GM21390 (cell line): ENCODE measurements around the gene CPNE1.

Source experiments
- ATAC-seq: cut with Tn5 transposase; IDR thresholded peaks from one replicate; pipeline ENCODE4 v1.9.1; 2021; ENCODE audit not compliant: unreplicated experiment

The CPNE1 gene

GRCh38 chr20:35654415-35654814 is 10.3 kb downstream of the CPNE1 start:
- no peak for ATAC-seq

- no peak for ATAC-seq
These were observed 10.8 kb downstream of the CPNE1 start for GRCh38 chr20:35653893-35654292.

GRCh38 chr20:35653430-35653734 is 11.3 kb downstream of the CPNE1 start:
- ATAC-seq, result no peak

DNA sequence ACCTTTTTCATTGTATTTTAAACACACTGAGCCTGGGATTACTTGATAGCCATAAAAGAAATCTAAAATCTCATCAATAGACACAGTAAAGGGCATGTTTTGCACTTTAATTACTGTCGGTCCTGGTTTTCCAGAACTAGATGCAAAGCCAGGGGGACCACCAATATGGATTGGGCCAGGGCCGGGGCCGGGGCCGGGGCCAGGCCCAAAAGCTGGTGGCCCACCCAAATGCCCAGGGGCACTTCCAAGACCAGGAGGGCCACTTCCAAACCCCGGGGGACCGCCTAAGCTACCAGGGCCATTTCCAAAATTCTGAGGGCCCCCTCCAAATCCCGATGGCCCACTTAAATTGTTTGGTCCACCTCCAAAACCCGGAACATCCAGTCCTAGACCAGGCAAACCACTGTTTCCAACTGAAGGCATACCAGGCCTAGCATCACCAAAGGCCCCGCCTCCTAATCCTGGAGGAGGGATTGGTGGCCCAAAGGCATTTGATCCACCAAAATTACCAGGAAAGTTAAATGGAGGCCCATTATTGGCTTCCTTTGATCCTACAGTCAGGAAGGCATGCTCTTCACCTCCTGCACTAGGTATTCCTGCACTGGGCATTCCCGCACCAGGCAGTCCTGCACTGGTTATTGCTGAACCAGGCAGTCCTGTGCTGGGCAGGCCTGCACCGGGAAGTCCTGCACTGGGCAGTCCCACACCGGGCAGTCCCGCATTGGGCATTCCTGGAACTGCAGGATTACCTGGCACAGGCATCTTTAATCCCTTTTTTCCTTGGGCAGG is 11.9 kb downstream of the CPNE1 start:
- no peak for ATAC-seq

- ATAC-seq, result no peak
These were observed 12.7 kb downstream of the CPNE1 start for GRCh38 chr20:35651958-35652357.

DNA sequence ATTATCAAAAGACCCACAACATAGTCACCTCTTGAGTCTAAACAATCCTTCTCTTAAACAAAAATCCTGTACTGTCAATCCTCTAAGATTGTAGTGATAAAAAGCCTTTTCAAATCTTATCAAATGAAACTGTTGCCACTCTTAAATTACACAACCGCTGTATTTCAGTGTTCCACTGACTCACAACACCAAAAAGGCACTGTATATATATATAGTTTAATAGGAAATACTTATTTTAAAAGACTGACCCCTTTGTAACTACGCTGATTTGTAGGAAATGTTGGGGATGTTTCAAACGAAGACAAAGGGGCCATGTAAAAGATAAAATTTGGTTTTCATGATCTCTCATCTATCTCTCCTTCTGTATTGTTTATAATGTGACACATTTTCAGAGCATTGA is 14.1 kb downstream of the CPNE1 start:
- no peak for ATAC-seq

GRCh38 chr20:35648836-35649235 is 15.9 kb downstream of the CPNE1 start:
- no peak for ATAC-seq

DNA sequence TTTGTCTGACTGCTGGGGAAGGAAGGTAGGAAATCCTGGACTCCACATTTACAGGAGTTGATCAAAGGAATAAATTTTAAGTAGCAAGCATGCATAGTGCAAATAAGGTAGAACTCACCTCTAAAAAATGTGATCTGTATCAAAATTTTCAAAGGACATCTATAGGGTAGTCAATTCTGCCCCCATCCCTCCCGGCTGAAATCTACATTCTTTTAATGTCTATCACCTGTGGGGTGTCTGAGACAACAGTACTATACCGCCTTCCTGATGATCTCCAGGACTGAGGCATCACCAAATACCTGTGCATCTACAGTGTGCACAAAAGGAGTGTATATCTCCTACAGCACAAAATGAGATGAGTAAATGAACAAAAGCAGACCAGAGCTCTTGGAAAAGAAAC is 19.9 kb downstream of the CPNE1 start:
- ATAC-seq, result no peak

GRCh38 chr20:35643045-35643444 is 21.7 kb downstream of the CPNE1 start:
- no peak for ATAC-seq

GRCh38 chr20:35641743-35642142 is 23.0 kb downstream of the CPNE1 start:
- no peak for ATAC-seq

- no peak for ATAC-seq
These were observed 24.0 kb downstream of the CPNE1 start for GRCh38 chr20:35640724-35641123.

DNA sequence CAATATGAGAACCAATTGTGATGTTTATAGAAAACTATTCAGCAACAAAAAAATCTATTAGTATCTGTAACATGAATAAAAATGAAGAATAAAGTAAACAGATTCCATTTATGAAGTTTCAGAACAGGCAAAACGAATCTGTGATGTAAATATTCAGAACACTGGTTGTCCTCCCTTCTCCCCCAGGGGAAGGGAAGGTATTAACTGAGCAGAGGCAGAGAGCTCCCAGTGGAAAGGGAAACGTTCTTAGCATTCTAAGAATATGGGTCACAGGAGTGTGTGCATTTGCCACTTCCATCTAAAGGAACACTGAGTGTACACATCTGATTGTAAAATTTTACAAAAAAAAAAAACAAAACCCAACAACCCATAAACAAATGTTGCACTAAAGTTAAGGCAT is 25.9 kb downstream of the CPNE1 start:
- no peak for ATAC-seq

DNA sequence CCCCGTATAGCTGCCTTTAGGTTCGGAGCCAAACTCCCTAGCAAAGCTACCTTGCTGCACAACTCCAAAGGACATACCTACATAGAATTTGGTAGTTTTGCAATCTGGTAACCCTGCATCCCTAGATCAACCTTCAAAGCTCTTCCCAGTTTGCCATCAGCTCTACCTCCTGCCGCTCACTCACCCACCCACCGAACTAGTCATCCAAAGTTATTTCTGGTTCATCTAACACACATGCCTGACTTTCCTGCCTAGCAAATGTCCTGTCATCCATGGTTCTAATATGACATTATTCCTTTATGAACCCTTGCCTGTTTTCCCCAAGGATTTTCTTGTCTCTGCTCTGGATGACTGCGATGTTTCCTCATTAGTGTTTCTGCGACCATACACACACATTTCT is 27.4 kb downstream of the CPNE1 start:
- ATAC-seq, result no peak

GRCh38 chr20:35636095-35636494 is 28.6 kb downstream of the CPNE1 start:
- ATAC-seq, result no peak

DNA sequence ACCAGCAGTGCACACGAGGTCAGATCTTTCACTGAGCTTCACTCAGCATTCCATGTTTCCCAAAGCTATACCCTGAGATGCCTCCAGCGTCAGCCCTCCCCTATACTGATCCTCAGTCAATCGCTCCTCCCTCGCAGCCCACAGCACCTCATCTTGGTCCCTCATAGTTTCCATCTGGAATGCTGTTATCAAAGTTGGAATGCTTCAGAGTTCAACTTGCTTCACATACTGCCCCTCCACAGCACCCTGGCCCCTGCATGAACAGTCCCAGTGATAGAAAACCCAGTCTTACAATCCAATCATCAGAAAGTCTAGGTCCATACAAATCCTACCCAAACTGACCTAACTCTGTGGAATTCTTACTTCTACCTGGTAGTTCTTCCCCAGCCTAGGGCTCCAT is 29.0 kb downstream of the CPNE1 start:
- ATAC-seq, result no peak

- ATAC-seq, result no peak
These were observed 32.1 kb downstream of the CPNE1 start for GRCh38 chr20:35632539-35633115.

DNA sequence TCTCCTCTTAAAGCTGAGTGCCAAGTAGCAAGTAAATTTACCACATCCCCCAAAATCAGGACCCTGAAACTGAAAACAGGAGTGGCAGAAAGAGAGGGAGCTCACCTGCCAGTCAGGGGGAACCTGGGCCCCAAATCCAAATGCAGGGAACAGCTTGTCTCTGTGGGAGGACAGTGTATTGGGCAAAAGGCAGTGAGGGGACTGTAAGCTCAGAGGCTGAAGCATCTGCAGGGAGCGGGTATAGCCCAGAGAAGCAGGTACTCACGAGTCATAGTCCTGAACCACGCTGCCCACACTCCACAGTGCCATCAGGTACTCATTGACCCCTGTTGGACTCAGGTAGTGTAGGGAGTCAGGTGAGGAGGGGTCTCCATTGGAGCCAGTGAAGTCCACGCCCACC is 34.1 kb downstream of the CPNE1 start:
- ATAC-seq, result no peak

DNA sequence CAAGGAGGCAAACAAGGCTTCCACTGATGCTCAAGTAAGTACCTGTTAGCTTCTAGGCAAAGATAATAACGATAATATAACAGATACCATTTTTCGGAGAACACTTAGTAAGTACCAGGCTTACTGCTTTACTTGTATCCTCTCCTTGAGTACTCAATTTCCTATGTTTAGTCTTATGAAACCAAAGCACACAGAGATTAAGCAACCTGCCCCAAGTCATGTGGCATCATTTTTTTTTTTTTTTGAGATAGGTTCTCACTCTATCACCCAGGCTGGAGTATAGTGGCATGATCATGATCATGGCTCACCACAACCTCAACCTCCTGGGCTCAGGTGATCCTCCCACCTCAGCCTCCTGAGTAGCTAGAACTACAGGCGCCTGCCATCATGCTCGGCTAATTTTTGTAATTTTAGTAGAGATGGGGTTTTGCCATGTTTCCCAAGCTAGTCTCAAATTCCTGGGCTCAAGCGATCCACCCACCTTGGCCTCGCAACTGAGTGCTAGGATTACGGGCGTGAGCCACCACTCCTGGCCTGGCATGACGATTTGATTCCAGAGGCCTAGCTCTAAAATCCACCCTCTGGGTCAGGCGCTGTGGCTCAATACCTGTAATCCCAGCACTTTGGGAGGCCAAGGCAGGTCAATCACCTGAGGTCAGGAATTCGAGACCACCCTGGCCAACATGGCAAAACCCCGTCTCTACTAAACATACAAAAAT is 35.1 kb downstream of the CPNE1 start:
- no peak for ATAC-seq

- ATAC-seq, result no peak
These were observed 37.6 kb downstream of the CPNE1 start for GRCh38 chr20:35627121-35627520.

DNA sequence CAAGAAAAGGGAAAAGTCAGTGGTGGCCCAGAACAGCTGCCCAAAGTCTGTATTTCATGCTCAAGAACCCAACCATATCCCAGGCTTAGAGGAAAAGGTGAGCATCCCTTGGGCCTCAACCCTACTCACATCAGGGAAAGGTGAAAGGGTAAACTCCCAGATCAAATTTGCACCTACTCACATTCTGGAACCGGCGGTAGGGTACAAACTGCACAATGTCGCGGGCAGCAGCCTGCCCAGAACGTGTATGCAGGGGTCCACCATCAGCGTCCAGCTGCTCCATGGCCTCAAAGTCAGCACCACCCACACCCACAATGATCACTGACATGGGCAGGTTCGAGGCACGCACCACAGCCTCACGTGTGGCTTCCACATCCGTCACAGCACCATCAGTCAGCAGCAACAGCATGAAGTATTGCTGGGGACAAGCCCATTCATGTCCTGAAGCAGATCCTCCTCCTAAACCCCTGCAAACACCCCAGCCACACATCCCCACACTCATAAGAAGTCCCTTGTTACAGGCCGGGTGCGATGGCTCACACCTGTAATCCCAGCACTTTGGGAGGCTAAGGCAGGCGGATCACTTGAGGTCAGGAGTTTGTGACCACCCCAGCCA is 38.2 kb downstream of the CPNE1 start:
- ATAC-seq, result no peak

DNA sequence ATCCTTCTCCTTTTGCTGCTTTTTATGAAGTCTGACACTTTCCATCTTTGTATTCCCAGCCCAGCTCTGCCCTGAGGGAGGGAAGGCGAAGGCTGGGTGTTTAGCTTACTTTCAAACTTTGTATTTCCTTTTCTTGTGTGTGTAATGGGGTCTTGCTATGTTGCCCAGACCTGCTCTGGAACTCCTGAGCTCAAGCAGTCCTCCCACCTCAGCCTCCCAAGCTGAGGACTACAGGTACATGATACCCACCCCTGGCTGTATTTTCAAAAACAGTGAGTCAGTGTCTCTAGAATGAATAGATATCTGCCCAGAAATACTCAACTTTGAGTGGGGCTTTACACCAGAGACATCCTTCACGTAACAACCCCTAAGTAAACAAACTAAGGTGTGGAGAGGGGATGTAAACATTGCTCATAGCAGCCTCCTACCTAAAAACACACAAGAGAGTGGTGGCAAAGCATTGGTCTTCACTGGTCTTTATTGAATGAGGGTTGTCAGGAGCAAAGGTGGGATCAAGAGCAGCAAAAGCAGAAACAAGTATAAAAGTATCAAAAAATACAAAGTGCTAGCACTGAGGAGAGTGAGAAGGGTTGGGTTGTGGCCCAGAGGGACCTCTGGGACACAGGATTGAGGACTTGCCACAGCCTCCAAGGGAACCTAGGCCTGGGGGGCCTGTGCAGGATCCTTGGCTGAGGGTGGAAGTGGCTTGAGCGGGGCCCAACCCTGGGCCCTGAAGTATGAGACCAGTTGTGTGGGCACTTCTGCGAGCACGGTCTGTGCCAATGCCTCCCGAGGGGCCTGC is 38.9 kb downstream of the CPNE1 start:
- ATAC-seq, result no peak
